AG09319 (cell line): ENCODE measurements around the gene C10orf95.

Source experiments
- DNase-seq: peaks from one replicate; pipeline ENCODE4 v3.0.0-alpha.2; 2010; ENCODE audit warnings: low read depth; ENCODE audit errors: extremely low read depth
- CTCF ChIP-seq: IDR thresholded peaks from 2 replicates; pipeline ENCODE4 v1.5.1; 2011; ENCODE audit warnings: low read depth, mild to moderate bottlenecking, inconsistent platforms, low read length, moderate library complexity

Gene C10orf95

GRCh38 chr10:102418622-102419268 lies 32.6 kb downstream of the C10orf95 start, which contains the start of gene PSD:
Gene PSD (minus strand): TSS chr10:102418785. CDS start chr10:102417038, 1,747 bp downstream.
- no peak for DNase-seq
- TF ChIP-seq CTCF: no peak

GRCh38 chr10:102416695-102417094 lies 34.6 kb downstream of the C10orf95 start:
- TF ChIP-seq CTCF: no peak
- no peak for DNase-seq

GRCh38 chr10:102416283-102416682 lies 35.1 kb downstream of the C10orf95 start:
- no peak for DNase-seq
- TF ChIP-seq CTCF: no peak

- DNase-seq: no peak
- no peak for TF ChIP-seq CTCF
Observed at GRCh38 chr10:102414749-102415148, 36.6 kb downstream of the C10orf95 start.

- DNase-seq: no peak
- no peak for TF ChIP-seq CTCF
Observed at GRCh38 chr10:102413806-102414561, 37.4 kb downstream of the C10orf95 start.

GRCh38 chr10:102413053-102413705 lies 38.2 kb downstream of the C10orf95 start:
- no peak for DNase-seq
- TF ChIP-seq CTCF: no peak

GRCh38 chr10:102412293-102412692 lies 39.0 kb downstream of the C10orf95 start:
- no peak for DNase-seq
- no peak for TF ChIP-seq CTCF
